GM11168 (cell line): Measurements from ENCODE around the gene HSPBAP1.

Experiments
- in situ Hi-C: fragments of 300-500 bp; cut with MboI; formaldehyde crosslinking; loops from one replicate; pipeline ENCODE4 v1.12.0; 2022; ENCODE audit warnings: low sequenced_read_pairs; ENCODE audit not compliant: unreplicated experiment

Gene HSPBAP1, protein sequence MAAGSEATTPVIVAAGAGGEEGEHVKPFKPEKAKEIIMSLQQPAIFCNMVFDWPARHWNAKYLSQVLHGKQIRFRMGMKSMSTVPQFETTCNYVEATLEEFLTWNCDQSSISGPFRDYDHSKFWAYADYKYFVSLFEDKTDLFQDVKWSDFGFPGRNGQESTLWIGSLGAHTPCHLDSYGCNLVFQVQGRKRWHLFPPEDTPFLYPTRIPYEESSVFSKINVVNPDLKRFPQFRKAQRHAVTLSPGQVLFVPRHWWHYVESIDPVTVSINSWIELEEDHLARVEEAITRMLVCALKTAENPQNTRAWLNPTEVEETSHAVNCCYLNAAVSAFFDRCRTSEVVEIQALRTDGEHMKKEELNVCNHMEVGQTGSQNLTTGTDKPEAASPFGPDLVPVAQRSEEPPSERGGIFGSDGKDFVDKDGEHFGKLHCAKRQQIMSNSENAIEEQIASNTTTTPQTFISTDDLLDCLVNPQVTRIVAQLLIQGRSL

DNA sequence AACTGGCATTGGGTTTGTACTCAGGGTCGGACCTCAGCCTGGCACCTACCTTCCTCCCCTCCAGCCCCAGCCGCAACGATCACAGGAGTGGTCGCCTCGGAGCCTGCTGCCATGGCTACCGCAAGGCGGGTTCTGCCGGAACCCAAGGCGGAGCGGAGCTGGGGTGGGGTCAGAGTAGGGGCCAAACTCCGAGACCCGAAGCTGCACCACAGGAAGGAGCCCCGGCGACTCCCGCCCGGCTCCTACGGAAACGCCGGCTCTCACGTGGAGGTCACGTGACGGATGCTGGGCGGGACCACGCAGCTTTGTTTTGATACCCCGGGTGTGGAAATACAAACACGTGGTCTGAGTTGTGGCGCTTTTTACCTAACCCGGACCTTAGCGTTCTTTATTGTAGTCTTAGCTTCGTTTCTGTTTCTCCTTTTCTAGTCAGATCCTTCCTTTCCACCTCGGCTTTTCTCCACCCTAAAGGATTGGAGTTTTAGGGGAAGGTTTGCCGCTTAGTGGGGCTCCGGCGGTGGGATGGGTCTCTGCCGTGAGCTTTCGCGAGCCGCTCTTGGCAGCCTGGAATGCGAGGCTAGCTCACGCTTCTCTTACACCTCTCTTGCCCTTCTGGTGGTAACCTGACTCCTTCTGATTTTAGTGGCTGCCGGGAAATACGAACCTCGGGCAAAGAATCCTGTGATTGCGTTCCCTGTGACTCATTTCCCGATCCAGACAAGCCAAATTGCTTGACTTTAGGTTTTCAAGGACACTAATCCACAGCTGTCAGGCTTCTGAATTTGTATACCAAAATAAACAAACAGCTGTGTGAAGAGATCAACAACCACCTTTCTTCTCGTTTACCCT, at the start of gene HSPBAP1:
Gene HSPBAP1 (minus strand): TSS at position 264 of the 849 bp plus-strand sequence. CDS start 151 bp downstream, at position 113.
- in situ Hi-C loops: no loop called here

DNA sequence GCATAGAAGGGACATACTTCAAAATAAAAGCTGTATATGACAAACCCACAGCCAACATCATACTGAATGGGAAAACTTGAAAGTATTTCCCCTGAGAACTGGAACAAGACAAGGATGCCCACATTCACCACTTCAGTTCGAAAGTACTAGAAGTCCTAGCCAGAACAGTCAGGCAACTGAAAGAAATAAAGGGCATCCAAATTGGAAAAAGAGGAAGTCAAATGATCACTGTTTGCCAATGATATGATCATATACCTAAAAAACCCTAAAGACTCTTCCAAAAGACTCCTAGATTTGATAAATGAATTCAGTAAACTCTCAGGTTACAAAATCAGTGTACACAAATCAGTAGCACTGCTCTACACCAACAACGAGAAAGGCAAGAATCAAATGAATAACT, 42.0 kb upstream of the HSPBAP1 start:
- in situ Hi-C loops: no loop called here

DNA sequence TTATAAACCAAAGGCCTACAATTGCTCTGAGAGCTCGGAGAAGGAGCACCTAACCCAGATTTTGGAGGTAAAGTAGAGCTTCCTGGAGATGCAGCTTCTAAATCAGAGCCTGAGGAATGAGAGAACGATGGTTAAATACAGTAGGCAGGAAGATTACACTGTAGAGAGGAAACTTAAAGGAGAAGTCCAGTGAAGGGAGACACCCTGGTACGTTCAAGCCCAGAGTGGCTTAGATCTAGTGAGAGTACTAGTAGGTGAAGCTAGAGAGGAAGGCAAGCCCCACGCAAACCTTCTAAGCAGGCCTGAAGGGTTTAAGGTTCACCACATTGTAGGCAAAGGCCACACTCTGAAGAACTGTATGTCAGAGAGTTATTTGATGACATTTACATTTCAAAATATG, 34.6 kb upstream of the HSPBAP1 start:
- in situ Hi-C loops: no loop called here

DNA sequence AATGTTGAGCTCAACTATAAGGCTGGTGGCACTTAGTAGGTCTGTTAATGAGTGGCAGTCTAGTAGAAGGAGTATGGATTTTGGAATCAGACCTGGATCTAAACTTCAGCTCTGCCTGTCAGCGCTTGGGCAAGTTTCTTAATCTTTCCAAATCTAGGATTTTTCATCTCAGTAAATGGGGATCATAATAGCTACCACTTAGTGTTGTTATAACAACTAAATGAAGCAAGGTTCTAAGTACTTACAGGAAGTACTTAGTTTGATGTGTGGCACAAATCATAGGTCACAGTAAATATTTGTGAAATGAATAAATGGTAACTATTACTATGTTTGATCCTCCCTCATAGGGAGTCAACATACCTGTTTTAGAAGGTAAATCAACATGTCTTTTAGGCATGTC, 32.6 kb upstream of the HSPBAP1 start:
- in situ Hi-C loops: no loop called here

DNA sequence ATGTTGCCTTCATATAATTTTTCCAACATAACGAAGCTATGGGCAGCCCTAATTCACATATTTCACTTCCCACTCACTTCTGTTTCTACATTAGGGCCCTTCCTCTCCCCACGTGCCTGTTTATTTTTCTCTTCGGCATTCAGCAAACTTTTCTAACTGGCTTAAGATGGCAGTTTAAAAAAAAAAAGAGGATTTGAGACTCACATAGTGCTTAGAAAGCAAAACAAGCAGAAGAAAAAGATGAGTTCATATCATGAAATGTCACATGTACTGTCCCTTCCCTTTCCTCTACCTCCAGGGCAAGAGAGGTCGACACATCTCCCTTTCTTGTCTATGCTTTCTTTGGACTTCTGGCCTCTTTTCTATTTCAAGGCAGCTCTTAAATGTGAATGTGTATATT, 31.8 kb upstream of the HSPBAP1 start:
- in situ Hi-C loops: no loop called here

DNA sequence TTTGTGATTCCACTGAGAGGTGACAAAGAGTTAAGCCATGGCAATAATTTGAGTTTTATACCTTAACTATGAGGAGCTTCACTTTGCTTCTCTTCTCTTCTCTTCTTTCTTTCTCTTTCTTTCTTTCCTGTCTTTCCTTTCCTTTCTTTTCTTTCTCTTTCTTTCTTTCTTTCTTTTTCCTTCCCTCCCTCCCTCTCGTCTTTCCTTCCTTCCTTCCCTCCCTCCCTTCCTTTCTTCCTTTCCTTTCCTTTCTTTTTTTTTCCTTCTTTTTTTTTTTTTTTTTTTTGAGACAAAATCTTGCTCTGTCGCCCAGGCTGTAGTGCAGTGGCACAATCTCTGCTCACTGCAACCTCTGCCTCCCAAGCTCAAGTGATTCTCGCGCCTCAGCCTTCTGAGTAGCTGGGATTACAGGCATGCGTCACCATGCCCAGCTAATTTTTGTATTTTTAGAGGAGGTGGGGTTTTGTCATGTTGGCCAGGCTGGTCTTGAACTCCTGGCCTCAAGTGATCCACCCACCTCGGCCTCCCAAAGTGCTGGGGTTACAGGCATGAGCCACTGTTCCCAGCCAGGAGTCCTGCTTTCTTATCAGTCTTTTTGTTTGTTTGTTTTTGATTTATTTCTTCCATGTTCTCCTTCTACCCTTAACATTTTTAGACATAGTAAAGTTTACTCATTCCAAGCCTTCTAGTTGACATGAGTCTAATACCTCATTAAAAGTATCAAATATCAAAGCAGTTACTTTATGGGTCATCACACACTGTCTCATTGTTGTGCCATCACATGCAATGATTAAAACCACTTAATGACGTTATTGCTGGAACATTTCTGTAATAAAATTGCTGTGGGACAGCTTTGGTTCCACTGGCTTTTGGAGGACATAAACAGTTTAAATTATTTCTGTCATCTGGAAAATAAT, 31.1 kb upstream of the HSPBAP1 start:
- in situ Hi-C loops: no loop called here

DNA sequence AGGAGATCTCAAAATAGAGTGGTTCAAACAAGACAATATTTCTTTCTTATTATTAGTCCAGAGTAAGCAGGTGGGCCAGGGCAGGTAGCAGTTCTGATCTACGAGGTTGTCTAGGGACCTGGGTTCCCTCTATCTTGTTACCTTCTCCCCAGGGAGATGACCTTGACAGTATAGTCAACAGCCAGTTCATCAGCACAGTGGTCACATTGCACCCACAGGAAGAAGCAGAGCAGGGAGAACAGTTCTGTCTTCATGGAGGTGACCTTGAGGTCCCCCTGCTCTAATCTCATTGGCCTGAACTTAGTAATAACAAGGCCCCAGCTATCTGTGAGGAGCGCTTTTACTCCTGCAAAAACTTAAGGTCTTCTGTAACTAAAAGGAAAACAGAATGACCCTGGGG, 23.0 kb upstream of the HSPBAP1 start:
- in situ Hi-C loops: no loop called here

DNA sequence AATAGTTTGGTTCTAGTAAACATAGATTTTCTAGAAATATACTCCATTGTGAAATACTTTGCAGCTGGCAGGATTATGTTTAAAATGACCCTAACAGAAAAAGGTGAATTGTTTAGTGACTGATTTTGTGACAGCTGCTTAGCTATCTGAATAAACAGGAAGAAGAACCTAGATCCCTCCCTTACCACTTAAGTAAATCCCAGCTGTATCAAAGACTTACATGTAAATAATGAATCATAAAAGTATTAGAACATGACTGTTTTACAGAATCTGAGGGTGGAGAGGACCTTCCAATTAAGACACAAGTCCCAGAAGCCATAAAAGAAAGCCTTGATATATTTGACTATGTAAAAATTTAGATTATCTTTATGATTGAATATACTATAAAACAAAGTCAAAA, 17.1 kb upstream of the HSPBAP1 start:
- in situ Hi-C loops: no loop called here

DNA sequence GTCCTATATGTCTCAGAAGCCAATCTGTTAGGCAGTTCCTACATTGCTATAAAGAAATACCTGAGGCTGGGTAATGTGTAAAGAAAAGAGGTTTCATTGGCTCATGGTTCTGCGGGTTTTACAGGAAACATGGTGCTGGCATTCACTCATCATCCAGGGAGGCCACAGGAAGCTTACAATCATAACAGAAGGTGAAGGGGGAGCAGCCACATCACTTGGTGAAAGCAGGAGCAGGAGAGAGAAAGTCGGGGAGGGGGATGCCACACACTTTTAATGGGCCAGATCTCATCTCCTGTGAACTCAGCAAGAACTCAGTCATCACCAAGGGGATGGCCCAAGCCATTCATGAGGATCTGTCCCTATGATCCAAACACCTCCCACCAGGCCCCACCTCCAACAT, 10.3 kb upstream of the HSPBAP1 start:
- in situ Hi-C loops: no loop called here

DNA sequence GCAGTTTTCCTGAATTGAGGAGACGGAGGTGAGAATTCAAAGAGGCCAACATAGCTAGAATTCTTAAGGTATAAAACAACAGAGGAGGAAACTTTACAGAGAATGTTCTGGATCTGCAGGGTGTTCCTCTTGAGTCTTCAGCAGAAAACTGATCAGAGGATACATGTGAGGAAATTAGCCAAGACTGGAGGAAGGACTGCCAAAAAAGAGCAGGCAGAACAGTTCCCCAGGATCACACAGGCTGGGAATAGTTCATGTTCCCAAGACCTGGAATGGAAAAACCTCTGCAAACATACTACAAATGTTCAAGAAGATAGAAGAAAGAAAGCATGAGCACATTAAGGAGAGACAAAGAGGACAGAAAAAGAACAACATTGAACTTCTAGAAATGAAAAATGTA, 8.7 kb upstream of the HSPBAP1 start:
- in situ Hi-C loops: no loop called here

DNA sequence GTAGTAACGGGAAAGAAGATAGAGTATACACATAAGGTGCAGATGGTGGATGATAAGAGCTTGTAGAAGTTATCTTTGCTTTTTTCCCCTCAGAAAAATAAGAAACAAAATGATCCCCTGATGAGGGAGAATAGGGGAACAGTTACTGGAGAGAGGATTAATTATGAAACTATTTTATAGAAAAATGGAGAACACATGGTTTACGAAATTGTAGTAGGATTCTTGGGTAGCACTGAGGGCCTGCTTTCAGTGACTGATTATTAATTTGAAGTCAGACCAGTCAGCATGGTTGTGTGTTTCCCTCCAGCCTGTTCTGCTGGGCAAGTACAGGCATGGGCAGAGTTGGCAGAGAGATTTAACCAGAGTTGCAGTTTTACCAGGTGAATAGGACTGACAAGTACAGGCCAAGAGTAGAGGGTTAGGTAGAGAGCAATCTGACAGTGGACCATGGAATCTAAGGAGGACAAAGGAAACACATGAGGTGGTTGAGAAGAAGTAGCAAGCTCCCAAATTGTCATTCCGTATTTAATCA, 7.1 kb upstream of the HSPBAP1 start:
- in situ Hi-C loops: no loop called here

DNA sequence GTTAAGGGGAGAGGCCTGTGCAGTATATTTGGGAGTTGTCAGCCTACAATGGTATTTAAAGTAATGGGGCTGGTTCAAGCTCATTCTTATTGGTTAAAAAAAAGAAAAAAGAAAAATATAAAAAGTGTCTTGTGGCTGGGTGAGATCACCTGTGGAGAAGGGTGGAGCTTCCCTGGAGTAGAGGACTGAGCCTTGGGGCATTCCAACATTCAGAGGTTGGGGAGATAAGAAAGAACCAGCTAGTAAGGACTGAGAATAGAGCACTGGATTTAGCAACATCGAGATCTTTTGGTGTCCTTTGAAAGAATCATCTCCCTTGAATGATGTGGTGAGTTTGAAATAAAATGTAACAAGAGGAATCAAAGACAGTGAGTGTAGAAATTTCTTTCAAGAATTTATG, 6.4 kb upstream of the HSPBAP1 start:
- in situ Hi-C loops: no loop called here

DNA sequence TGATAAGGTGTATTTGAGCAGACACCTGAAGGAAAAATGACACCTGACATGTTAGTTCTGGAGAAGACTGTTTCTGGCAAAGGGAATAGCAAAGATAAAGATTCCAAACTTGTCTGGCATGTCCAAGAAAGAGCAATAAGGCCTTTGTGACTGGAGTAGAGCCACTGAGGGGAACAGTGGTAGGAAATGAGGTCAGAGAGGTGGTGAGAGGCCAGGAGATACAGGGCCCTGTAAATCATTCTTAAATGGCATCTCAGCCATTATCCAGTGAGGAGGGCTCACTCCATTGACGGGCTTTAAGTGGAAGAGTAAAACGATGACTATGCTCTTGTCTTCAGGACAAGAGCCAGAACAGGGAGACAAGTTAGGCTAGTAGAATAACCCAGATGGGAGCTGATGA, 5.7 kb upstream of the HSPBAP1 start:
- in situ Hi-C loops: no loop called here

DNA sequence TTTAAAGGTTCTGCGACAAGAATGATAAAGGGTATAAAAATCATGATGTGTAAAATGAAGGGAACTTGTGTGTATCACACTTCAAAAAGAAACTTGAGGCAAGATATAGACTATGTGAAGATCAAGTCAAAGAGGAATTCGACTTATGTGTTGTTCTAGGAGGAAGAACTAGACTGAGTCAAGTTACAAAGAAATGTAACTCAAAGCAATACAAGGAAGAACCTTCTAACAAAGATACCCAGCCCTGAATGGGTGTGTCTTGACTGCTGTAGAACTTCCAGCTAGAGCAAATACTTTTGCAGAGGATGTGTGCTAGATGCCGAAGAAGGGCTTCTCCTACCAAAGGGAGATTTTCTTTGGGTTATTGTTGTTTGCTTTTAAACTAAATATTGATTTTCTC, 3.7 kb upstream of the HSPBAP1 start:
- in situ Hi-C loops: no loop called here

DNA sequence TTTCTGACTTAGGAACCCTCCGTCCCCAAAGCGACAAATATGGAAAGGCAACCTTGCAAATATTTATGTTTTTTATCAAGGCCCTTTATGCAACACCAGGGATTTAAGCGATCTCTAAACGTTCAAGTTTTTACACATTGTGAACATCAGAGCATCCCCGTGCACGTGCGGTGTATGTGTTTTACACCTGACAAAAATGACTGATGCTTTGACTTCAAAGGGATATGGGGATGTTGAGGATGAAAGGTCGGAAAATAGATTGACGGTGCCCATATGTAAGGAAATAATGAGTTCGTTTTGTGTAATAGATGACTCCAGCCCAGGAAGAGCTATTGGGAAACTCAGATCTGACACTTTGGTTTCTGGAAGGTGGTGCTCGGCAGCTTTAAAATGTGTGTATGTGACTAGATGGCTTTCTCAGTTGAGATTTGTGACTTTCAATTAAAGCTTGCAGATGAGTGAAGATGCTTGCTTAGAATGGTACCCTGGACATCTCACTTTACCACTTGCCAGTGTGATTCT, 2.1 kb upstream of the HSPBAP1 start:
- in situ Hi-C loops: no loop called here

DNA sequence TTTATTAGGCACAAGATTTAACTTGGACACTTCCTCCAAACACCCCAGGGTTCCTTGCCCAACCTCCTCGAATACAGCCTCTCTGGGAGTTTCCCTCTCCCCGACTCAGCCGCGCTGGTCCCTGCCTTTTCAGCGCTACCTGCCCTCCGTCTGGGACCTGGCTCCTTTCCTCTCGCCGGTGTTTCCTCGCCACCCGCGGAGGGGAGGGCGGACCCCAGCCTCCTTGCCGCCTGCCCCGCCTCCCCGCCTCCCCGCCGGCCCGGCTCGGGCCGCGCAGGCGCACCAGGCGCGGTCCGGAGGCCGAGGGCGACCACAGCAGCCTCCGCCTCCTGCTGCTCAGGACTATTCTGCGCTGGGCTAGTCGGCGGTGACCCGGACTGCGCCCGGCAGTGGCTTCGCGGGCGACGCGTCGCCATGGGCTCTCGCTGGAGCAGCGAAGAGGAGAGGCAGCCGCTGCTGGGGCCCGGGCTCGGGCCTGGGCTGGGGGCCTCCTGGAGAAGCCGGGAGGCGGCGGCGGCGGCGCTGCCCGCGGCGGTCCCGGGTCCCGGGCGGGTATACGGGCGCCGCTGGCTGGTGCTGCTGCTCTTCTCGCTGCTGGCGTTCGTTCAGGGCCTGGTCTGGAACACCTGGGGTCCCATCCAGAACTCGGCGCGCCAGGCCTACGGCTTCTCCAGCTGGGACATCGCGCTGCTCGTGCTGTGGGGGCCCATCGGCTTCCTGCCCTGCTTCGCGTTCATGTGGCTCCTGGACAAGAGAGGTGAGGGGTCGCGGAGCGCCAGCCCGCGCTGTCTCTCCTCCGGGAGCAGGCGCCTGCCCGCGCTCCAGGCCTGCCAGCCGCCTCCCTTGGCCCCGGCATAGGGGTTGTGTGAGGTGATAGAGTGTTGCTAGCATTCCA, 1.4 kb upstream of the HSPBAP1 start, which contains the start of gene SLC49A4:
Gene SLC49A4 (plus strand): TSS at position 291 of the 895 bp plus-strand sequence. CDS start 124 bp downstream, at position 415.
- in situ Hi-C loops: no loop called here

DNA sequence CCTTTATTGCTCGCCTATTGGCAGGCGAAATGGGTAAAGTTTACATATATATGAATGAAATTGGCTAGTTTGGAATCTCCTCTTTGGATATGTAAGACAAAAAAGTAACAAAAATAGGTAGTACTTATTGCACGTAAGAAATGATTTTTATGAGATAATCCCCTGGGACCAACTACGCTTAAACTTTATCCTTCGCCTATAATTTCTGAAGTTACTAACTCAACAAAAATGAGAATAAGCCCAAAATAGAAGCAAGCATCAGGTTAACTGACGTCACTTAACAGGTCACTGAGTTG, 800 bp upstream of the HSPBAP1 start:
- in situ Hi-C loops: no loop called here

DNA sequence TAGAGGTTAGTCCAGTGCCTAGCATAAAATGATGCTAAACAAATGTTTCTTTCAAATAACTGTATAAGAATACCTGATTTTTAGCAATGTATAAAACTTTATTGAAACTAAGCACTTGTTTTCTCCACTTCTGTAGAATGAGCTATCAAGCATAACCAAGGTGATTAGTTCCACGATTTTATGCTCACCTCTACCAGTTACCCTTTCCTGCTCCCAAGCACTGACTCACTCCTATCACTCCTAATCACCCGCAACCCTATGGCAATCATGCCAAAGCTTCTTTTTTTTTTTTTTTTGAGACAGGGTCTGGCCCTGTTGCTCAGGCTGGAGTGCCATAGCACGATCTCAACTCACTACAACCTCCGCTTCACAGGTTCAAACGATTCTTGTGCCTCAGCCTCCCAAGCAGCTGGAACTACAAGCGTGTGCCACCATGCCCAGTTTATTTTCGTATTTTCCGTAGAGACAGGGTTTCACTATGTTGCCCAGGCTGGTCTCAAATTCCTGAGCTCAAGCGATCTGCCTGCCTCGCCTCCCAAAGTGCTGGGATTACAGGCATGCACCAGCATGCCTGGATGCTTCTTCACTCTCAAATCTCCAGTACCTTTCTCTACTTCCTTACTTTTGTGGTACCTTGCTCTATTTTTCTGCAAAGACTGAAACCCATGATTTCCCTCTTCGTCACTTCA, 3.9 kb downstream of the HSPBAP1 start:
- in situ Hi-C loops: no loop called here
